ENCODE data around the gene ANTXR1.

GRCh38 chr2:69216535-69217332, 203.8 kb downstream of the ANTXR1 start:
- TF ChIP-seq CTCF (IDR thresholded peaks at IDR 0.05; ENCODE audit: borderline replicate concordance, extremely low read depth, low read length, poor library complexity, severe bottlenecking) (no peak), EZH2 (IDR thresholded peaks at IDR 0.05; ENCODE audit: borderline replicate concordance, low read depth, low read length, severe bottlenecking) (no peak)

Data from DND-41 (cell line).